GM23338 (cell line): Measurements from ENCODE around the gene SYNE1. TPM values are rescaled to one million over a fixed set of nuclear protein-coding genes. Genes with fewer than 3 reads are reported as not detected.

ENCODE experiments used
- ATAC-seq: fragments of 200-7000 bp; cut with Tn5 transposase; 3 replicates; pipeline ENCODE4 v1.9.1; 2020
- DNase-seq: peaks from one replicate; pipeline ENCODE4 v3.0.0-alpha.2; 2015; ENCODE audit warnings: low spot score
- H2AFZ ChIP-seq: fragments of 200-600 bp; sonication (generic); 2 replicates; pipeline ENCODE4 v1.8.0; 2016; ENCODE audit warnings: antibody characterized with exemption, mild to moderate bottlenecking, moderate library complexity
- H3F3A ChIP-seq: fragments of 200-600 bp; sonication (generic); replicated peaks from 2 replicates; pipeline ENCODE4 v1.8.0; 2017; ENCODE audit warnings: antibody characterized with exemption, mixed run types, low read depth
- H3K27ac ChIP-seq: fragments of 200-600 bp; sonication (generic); 2 replicates; pipeline ENCODE4 v1.6.1; 2016; ENCODE audit warnings: low read depth
- H3K27me3 ChIP-seq: fragments of 200-600 bp; sonication (generic); 2 replicates; pipeline ENCODE4 v1.8.0; 2016; ENCODE audit warnings: mild to moderate bottlenecking, mixed run types, moderate library complexity; ENCODE audit not compliant: insufficient read depth
- H3K36me3 ChIP-seq: fragments of 200-600 bp; sonication (generic); 2 replicates; pipeline ENCODE4 v1.8.0; 2016; ENCODE audit warnings: mild to moderate bottlenecking; ENCODE audit not compliant: insufficient read depth
- H3K4me1 ChIP-seq: fragments of 200-600 bp; sonication (generic); 2 replicates; pipeline ENCODE4 v1.8.0; 2016; ENCODE audit warnings: mild to moderate bottlenecking, moderate library complexity; ENCODE audit not compliant: insufficient read depth
- H3K4me2 ChIP-seq: fragments of 200-600 bp; sonication (generic); 2 replicates; pipeline ENCODE4 v1.7.1; 2017; ENCODE audit warnings: mixed run types
- H3K4me3 ChIP-seq: fragments of 200-600 bp; sonication (generic); 2 replicates; pipeline ENCODE4 v1.6.1; 2016; ENCODE audit warnings: mixed run types
- H3K79me2 ChIP-seq: fragments of 200-600 bp; sonication (generic); replicated peaks from 2 replicates; pipeline ENCODE4 v1.8.0; 2017; ENCODE audit warnings: mild to moderate bottlenecking; ENCODE audit not compliant: insufficient read depth
- H3K9me2 ChIP-seq: fragments of 200-600 bp; sonication (generic); 2 replicates; pipeline ENCODE4 v1.8.0; 2017; ENCODE audit not compliant: insufficient read depth
- H4K20me1 ChIP-seq: fragments of 200-600 bp; sonication (generic); replicated peaks from 2 replicates; pipeline ENCODE4 v1.8.0; 2017; ENCODE audit warnings: mild to moderate bottlenecking; ENCODE audit not compliant: insufficient read depth
- H3K27ac Mint-ChIP-seq: 2 replicates; pipeline ENCODE4 v1.8.0; 2020; ENCODE audit warnings: inconsistent platforms, mild to moderate bottlenecking, moderate library complexity, mixed read lengths
- H3K27me3 Mint-ChIP-seq: 3 replicates; pipeline ENCODE4 v1.8.0; 2022; ENCODE audit warnings: low read depth, mild to moderate bottlenecking, moderate library complexity, mixed read lengths, inconsistent platforms; ENCODE audit not compliant: insufficient read depth, poor library complexity
- H3K36me3 Mint-ChIP-seq: 3 replicates; pipeline ENCODE4 v1.8.0; 2021; ENCODE audit warnings: low read depth, mild to moderate bottlenecking, inconsistent platforms, moderate library complexity, mixed read lengths
- H3K4me1 Mint-ChIP-seq: 3 replicates; pipeline ENCODE4 v1.8.0; 2020; ENCODE audit warnings: mild to moderate bottlenecking, inconsistent platforms, mixed read lengths
- H3K4me3 Mint-ChIP-seq: 3 replicates; pipeline ENCODE4 v1.8.0; 2021; ENCODE audit warnings: moderate library complexity, mild to moderate bottlenecking, inconsistent platforms, mixed read lengths
- H3K9me3 Mint-ChIP-seq: 3 replicates; pipeline ENCODE4 v1.8.0; 2020; ENCODE audit warnings: moderate library complexity, mild to moderate bottlenecking, inconsistent platforms, mixed read lengths
- CREB1 ChIP-seq: fragments of 250-450 bp; sonication (Bioruptor Pico); IDR thresholded peaks from 2 replicates; pipeline ENCODE4 v1.5.0; 2020; ENCODE audit warnings: low read depth, mild to moderate bottlenecking, moderate library complexity
- CTCF ChIP-seq, 2 experiments: fragments of 200-600 bp in 1 of 2; sonication (generic) in 1 of 2; conservative IDR thresholded peaks; 2 replicates each; pipeline versions ENCODE4 v1.5.1 to v1.6.1; 2016 to 2017; ENCODE audit warnings: antibody characterized with exemption in 2 of 2, low read depth in 2 of 2, mild to moderate bottlenecking in 2 of 2, moderate library complexity in 1 of 2
- ETS1 ChIP-seq: IDR thresholded peaks from 2 replicates; pipeline ENCODE4 v1.6.1; 2016; ENCODE audit warnings: antibody characterized with exemption
- EZH2 ChIP-seq: fragments of 200-600 bp; sonication (generic); IDR thresholded peaks from one replicate; pipeline ENCODE4 v1.8.0; 2017; ENCODE audit warnings: antibody characterized with exemption, mild to moderate bottlenecking, low read depth; ENCODE audit not compliant: unreplicated experiment
- EZH2phosphoT487 ChIP-seq: fragments of 200-600 bp; sonication (generic); IDR thresholded peaks from one replicate; pipeline ENCODE4 v1.8.1; 2018; ENCODE audit warnings: antibody characterized with exemption; ENCODE audit not compliant: unreplicated experiment
- NANOG ChIP-seq: IDR thresholded peaks from 2 replicates; pipeline ENCODE4 v1.6.1; 2016; ENCODE audit warnings: antibody characterized with exemption, borderline replicate concordance
- POLR2AphosphoS5 ChIP-seq: IDR thresholded peaks from 2 replicates; pipeline ENCODE4 v1.6.1; 2016; ENCODE audit warnings: antibody characterized with exemption, low read depth
- ZNF114 ChIP-seq: fragments of 250-450 bp; sonication (Bioruptor Pico); IDR thresholded peaks from 2 replicates; pipeline ENCODE4 v1.5.0; 2020; ENCODE audit warnings: mild to moderate bottlenecking, moderate library complexity
- ZNF331 ChIP-seq: fragments of 250-450 bp; sonication (Bioruptor Pico); IDR thresholded peaks from 2 replicates; pipeline ENCODE4 v1.5.0; 2020; ENCODE audit warnings: low read depth, mild to moderate bottlenecking, moderate library complexity
- ZNF462 ChIP-seq: fragments of 250-450 bp; sonication (Bioruptor Pico); IDR thresholded peaks from 2 replicates; pipeline ENCODE4 v1.5.0; 2020; ENCODE audit warnings: mild to moderate bottlenecking, moderate library complexity
- polyA plus RNA-seq: library from polyadenylated mRNA; unstranded; fragments of >200 nt; fragmentation: Nextera tagmentation; extraction: Ambion mirVana; gene quantifications from 2 replicates; pipeline ENCODE4 v1.2.1, GENCODE V29; 2016
- total RNA-seq: library from RNA; depleted of rRNA; stranded (reverse); fragments of >200 nt; shearing (Covaris generic); gene quantifications from 2 replicates; pipeline ENCODE4 v1.2.3, GENCODE V29; 2014

SYNE1 gene
- total and polyA plus RNA-seq, 2 experiments from 2014 or later = 3.9 to 13.6 TPM

- no peak for TF ChIP-seq CTCF (conservative IDR thresholded peaks at IDR 0.05; ENCODE audit: low read depth in 2 of 2)
- no peak for TF ChIP-seq CREB1 (CRISPR knock-in tag)
These were observed 28.0 kb downstream of the SYNE1 start (continued) for GRCh38 chr6:152609125-152609670.

GRCh38 chr6:152605941-152606340, 31.2 kb downstream of the SYNE1 start:
- no peaks in the 10 kb centered on the region for H3K4me1 ChIP-seq
- H3K4me3 ChIP-seq = no peak overlapping the region
- no peak overlapping the region for H3K27ac Mint-ChIP-seq
- peaks cover 3% of the 10 kb centered on the region for H3K27me3 Mint-ChIP-seq
- no peak overlapping the region for H3K4me2 ChIP-seq
- H4K20me1 ChIP-seq = no peaks in the 10 kb centered on the region
- no peaks in the 10 kb centered on the region for H3K79me2 ChIP-seq
- no peaks in the 10 kb centered on the region for H3K36me3 ChIP-seq
- ATAC-seq (no peak), DNase-seq (no peak)
- no peak overlapping the region for H2AFZ ChIP-seq
- H3K27ac ChIP-seq = no peak overlapping the region
- no peaks in the 10 kb centered on the region for H3F3A ChIP-seq
- H3K36me3 Mint-ChIP-seq = no peaks in the 10 kb centered on the region
- H3K9me3 Mint-ChIP-seq = no peaks in the 10 kb centered on the region
- peaks cover 5% of the 10 kb centered on the region for H3K4me1 Mint-ChIP-seq
- H3K27me3 ChIP-seq = no peaks in the 10 kb centered on the region
- no peak overlapping the region for H3K4me3 Mint-ChIP-seq
- peaks cover 6% of the 10 kb centered on the region; the same call in 1 of the 2 replicates for H3K9me2 ChIP-seq
- no peak for TF ChIP-seq NANOG

GRCh38 chr6:152605342-152605741, 31.8 kb downstream of the SYNE1 start:
- H3K4me3 Mint-ChIP-seq = no peak overlapping the region
- H2AFZ ChIP-seq = no peak overlapping the region
- no peaks in the 10 kb centered on the region for H3K4me1 ChIP-seq
- no peak for DNase-seq
- H3K4me1 Mint-ChIP-seq = peaks cover 11% of the 10 kb centered on the region
- H3K27me3 ChIP-seq = no peaks in the 10 kb centered on the region
- no peaks in the 10 kb centered on the region for H3K9me3 Mint-ChIP-seq
- H3K4me3 ChIP-seq = no peak overlapping the region
- H3K4me2 ChIP-seq = no peak overlapping the region
- no peaks in the 10 kb centered on the region for H3K79me2 ChIP-seq
- no peak overlapping the region for H3K27ac ChIP-seq
- peaks cover 3% of the 10 kb centered on the region for H3K27me3 Mint-ChIP-seq
- H3K36me3 ChIP-seq = no peaks in the 10 kb centered on the region
- H4K20me1 ChIP-seq = no peaks in the 10 kb centered on the region
- H3K36me3 Mint-ChIP-seq = no peaks in the 10 kb centered on the region
- ATAC-seq = no peak
- H3F3A ChIP-seq = no peaks in the 10 kb centered on the region
- H3K9me2 ChIP-seq = peaks cover 6% of the 10 kb centered on the region; the same call in 1 of the 2 replicates
- H3K27ac Mint-ChIP-seq = no peak overlapping the region
- TF ChIP-seq ZNF331 (CRISPR knock-in tag) = no peak
- no peak for TF ChIP-seq EZH2phosphoT487
- no peak for TF ChIP-seq POLR2AphosphoS5
- TF ChIP-seq EZH2 = no peak
- TF ChIP-seq ETS1 = no peak
- no peak for TF ChIP-seq ZNF462
- TF ChIP-seq ZNF114 = no peak
- TF ChIP-seq CREB1 (CRISPR knock-in tag) = no peak
